Right renal pelvis (tissue), 4 donors: ENCODE data around the gene MUC5B. TPM values are rescaled to one million over a fixed set of nuclear protein-coding genes. Genes with fewer than 3 reads are reported as not detected.

ENCODE experiments used
- DNase-seq, 4 donors: peaks; one replicate each; pipeline ENCODE4 v3.0.0-alpha.2; 2013; ENCODE audit warnings: low read depth in 4 of 4, low spot score in 3 of 4, missing footprints in 1 of 4
- polyA plus RNA-seq, 4 donors: library from polyadenylated mRNA; unstranded; fragments of 120-200 nt; gene quantifications; one replicate each; pipeline ENCODE4 v1.2.1, GENCODE V29; 2013; ENCODE audit not compliant: insufficient read length in 4 of 4

Gene MUC5B
- polyA plus RNA-seq, 4 donors = 0.01 to 0.05 (median 0.04) TPM; not detected in 1

DNA sequence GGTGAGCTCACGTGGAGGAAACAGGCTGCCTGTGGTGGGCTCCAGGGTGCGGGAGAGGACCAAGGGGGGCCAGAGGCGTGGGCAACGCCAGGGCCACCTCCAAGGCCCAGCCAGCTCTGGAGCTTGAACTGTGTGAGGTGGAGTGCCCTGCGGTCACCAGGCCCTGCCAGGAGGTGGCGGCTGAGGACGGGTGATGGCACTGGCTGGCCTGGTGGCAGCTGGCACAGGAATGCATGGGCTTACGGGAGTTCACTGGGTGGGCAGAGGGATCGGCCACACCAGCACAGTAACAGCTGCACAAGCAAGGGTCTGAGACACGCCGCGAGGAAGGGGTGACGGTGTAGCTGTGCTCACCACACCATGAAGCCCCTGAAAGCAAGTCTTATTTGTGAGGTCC is 70.8 kb downstream of the MUC5B start:
- no peak for DNase-seq

DNA sequence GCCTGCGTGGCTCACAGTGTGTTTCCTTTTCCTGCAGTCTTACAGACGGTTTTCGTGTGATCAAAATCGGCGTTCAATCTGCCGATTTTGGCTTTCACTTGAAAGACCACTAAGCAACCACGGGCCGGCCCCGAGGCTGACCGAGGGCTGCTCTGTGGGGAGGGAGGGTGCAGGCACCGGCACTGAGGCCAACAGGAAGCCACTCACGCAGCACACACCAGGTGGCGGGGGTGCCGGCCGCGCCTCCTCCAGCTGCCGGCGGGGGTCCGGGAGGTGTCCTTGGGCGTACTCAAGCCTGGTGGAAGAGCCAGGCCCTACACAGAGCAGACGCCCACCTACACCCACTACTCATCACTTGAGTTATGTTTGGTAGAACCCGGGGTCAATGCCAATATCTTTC is 72.2 kb downstream of the MUC5B start:
- no peak for DNase-seq

DNA sequence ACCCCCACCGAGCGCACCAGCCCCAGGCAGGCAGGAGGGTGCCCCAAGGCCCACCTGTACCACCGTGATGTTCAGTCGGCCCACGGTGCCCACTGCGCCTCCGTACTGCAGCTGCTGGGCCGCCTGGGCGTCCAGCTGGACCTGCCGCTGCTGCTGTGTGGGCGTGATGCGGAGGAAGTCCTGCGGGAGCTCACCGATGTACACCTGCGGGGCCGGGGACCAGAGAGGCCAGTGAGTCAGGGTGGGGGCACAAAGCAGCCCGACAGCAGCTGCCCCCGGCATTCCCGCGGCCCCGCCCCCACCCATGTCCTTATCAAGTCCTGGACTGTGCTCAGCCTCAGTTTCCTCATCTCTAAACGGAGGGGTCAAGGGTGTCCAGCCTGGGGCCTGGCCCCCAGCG is 72.7 kb downstream of the MUC5B start:
- no peak for DNase-seq

DNA sequence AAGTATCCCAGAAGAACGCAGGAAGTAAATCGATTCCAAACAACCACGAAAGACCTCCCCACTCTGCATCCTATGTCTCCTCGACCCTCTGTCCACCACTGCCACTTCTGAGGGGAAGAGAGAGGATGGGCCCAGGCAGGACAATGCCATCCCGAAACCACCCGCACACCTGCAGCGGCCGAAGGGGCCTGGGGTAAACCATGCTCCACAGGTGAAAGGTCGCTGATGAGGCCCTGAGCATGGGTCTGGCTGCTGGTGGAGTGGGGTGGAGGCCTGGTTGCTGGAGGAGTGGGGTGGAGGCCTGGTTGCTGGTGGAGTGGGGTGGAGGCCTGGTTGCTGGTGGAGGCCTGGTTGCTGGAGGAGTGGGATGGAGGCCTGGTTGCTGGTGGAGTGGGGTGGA is 73.4 kb downstream of the MUC5B start:
- no peak for DNase-seq

DNA sequence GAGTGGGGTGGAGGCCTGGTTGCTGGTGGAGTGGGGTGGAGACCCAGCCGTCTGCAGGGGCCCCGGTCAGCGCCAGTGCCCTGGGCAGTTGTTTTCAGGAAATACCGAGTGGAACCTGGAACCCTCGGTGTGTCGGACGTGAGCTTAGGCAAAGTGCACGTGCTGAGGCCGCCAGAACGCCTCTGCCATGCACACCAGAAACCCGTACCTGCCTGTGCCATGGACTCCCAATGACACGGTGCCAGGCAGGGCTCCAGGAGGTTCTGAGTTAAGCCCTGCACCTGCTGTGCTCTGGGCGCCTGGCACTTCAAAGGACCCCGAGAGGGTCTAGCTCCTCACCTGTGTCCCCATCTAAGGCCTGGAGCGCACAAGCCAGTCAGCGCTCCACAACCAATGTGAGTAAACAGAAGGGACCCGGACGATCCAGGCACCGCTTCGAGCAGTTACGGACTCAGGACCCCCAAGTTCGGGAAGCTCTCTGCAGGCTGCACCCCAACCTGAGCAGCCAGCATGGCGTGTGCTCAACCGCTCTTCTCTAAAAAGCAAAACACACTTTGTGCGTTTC is 74.2 kb downstream of the MUC5B start:
- no peak for DNase-seq

DNA sequence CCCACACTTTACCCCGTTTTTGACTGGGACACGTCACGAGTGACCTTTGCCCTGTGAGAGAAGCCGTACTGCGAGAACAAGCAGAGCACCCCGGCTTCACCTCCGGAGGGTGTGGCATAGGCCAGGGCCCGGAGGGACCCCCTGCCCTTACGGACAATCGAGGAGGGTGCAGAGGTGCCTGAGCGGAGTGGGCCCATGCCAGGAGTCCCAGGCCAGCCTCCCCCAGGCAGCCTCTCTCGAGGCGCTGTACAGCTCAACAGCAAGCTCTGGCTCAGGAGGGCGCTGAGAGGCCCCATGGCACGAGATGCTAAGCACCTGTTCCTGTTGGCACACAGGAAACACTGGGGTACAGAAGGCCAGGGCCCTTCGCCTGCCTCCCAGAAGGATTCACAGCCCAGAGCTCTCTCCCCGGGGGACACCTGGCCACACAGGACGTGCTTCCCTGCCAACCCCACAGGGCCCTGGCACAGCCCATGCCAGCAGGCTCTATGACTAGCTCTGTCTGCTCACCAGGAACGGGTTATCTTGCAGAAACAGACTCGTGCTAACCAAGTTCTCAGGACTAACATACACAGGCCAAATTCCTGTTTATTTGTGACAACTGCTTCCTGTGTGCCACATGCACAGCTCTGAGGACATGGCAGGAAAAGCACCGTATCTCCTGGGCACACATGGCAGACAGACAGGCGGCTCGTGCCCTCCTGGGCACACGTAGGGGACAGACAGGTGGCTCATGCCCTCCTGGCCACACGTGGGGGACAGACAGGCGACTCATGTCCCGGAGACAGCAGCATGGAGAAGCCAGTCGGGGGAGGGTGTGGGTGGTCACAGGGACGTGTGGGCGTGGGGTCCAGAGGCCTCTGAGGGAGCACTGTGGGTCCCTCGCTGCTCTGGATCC is 75.0 kb downstream of the MUC5B start:
- DNase-seq = no peak

DNA sequence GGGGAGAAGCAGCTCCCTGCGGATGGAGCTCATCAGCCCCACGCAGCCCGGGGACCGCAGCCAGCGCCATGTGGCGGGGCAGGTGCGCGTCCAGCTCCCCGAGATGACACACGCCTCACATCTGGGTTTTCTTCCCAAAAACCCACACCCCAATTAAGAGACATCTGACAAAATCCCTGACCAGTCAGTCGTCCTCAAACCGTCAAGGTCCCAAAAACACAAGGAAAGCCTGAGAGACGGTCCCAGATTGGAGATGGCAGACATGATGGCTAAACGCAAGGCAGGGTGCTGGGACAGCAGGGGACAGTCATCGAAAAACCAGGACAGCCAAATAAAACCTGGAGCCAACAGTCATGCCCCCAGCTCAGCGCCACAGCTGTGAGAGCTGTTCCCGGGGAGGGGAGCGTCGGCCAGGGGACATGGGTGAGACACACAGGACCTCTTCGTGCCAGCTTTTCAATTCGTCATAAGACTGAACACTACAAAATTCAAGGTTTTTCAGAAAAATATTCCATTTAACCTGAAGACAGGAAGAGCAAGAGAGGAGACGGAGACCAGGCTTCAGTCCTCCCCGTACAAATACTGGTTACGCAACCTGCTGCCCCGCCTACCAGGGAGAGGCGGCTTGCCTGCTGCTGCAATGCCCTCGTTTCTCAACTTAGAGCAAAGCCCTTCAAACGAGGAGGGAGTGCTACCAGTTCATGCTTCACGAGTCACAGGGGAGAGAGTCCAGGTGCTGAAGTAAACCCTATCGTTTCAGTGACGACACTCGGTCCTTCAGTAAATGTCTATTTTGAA is 76.0 kb downstream of the MUC5B start:
- peak in 2 of 4 donors; percentile 63 to 67 for DNase-seq

DNA sequence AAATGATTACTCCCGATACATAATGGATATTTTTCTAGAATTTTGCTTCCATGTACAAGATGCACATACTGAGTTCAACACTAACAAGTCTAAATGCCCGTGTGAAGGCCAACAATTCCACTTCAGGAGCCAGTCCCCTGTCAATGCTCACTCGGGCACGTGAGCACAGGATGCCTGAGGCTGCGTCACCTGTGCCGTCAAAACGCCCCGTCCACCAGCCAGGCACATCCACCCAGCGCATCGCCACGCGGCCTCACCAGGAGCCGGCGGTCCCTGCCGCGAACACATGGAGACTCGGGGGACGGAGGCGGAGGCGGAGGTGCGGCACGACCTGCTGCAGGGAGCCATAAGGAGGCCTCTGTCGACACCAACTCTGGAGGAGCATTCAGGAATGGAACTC is 76.8 kb downstream of the MUC5B start:
- no peak for DNase-seq

DNA sequence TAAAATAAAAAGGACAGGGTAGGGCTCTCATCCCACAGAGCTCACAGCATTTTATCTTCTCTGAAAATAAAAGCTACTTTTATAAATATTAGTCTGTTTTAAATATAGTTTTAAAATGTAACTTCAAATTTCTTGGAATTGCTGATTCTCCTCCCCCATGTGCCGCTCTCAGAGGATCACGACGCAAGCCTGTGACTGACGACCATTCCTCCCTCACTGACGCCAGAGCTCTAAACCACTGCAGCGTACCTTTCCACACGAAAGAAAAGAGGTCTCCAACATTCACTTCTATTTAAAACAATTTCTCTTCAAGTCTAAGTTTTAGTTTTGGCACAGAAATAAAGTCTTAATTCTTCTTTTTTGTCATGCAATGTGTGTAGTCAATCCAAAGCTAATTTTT is 77.3 kb downstream of the MUC5B start:
- DNase-seq = no peak

DNA sequence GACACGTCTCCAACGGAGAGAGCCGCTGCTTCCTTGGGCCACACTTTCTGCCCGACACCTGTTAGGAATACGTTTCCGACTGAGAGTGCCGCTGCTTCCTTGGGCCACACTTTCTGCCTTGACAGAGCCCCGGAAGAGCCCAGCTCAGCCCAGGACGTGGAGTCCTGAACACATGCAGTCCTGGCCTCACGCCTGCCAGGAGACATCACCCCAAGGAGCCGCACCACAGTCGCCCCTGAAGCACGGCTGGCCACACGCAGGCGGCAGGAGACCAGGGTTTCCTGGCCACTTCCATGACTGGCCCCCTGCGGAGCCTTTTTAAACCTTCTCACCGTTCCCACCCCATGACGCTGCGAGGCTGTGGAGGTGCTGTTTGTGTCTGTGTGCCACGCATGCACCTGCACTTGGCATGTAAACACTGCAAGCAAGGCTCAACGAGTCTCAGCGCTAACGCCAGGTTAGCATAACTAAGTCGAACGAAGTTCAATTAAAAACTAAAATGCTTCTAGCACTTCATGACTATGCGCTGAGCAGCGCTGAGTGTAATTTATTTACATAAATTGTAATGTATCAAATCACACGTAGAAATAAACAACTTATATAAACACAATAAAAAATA is 77.8 kb downstream of the MUC5B start:
- DNase-seq = no peak

DNA sequence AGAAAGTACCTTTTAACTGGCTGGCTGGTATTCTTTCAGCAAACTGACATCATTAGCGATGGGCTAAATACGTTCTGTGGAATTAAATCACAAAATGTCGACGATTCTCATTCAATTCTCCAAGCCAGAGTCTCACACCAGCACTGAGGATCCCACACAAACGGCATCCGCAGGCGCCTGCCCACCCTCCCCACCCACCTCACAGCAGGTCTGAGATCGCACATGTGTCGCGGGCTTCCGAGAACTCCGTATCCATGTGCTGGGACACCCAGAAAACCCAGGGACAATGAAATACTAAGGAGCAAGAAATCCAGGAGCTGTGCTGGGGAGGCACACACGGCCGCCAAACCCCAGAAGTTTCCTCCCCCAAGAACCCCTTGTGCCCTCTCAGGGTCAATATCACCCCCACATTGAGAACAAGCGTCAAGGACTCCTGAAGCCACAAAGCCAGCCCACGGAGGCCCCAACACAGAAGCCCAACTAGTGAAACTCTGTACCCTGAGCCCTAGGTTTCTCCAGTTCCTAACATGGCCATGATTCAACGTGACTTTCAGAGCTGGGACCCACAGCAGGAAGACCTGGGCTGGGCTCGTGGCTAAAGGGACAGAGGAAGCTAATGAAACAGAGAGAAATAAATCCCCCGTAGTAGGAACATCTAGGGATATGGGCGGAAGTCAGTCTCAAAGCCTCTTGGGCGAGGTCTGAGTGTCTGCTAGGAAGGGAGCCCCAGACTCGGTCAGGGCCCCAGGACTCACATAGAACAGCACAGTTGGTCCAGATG is 78.5 kb downstream of the MUC5B start:
- no peak for DNase-seq

DNA sequence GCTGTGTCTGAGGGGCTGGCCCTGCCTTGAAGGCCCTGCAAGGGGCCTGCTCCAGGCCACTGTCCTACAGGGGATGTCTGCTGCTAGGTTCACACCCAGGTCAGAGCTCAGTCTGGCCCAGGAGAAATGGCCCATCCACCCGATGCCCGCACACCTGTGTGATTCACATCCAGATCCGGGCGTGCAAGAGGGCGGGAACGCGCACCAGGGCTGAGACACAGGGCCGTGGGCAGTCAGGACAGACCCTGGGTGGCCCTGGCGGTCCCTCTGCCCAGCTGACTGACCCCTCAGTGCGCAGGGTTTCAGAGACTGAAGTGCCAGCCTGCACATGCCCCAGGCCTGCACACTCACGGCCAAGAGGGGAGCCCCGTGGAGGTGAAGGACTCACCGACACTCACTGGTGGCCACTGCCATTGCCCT is 79.2 kb downstream of the MUC5B start:
- no peak for DNase-seq

DNA sequence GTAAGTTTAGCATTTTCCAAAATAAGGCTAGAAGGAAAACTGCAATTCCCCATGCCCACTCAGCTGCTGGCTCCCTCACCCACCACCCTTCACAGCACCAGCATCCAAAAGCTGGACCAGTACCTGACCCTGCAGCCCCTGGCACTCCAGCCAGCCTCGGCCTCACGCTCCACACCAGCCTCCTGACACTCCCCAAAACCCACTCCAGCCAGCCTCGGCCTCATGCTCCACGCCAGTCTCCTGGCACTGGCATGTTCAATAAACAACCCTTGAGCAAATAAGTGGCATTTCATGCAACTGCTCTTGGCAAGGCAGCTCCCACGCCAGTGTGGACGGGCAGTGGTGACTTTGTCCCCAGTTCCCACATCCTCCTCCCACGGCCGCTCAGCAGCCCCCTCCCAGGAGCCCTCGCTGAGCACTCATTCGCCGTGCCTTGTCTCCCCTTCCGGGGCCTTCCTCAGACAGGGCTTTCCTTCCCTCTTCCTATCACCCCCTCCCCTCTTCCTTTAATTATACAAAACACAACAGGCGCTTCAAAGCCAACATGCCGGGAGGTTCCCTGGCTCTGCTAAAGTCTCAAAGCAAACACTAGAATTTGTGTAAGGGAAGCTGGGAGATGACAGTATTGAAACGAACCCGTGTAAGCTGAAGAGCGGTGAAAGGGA is 79.7 kb downstream of the MUC5B start:
- no peak for DNase-seq

DNA sequence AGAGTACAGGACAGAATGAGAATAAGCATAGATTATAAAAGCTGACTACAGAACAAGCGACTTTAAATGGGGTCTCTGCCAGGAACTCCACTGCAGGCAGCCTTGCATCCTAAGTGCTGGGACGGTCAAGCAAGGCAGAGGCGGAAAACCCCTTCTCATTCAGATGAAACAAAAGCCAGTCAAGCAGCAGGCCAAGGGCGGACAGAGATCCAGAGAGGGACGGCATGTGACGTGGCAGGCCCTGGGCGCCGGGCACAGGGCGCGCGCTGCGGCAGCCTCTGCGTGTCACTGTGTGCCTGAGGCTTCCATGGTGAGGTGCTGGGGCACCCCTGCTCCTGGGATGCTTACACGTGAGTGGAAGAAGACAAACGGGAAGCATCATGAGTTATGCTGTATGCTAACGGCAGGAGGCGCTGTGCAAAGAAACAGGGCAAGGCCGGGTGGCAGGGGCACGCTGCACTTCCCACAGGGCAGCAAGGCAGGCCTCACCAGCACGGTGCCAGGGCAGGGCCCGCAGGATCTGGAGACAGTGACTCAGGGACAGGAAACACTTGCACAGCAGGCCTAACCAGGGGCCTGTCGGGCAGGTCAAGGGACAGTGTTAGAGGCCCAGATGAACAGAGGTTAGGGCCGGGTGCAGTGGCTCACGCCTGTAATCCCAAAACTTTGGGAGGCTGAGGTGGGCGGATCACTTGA is 80.4 kb downstream of the MUC5B start:
- DNase-seq = no peak

DNA sequence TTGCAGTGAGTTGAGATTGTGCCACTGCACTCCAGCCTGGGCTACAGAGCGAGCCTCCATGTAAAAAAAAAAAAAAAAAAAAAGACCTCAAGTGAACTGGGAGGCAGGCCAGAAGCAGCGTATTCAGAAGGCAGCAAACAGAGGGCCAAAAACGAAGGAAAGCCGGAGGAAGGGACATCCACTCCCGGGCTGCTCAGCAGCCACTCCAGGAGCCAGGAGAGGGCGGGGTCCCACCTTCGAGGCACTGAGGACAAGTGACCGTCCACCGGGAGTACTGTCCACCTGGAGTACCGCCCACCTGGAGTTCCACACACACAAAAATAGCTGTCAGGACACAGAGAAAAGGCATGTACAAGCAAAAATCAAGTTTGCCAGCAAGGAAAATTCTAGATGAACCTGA is 81.1 kb downstream of the MUC5B start:
- no peak for DNase-seq

DNA sequence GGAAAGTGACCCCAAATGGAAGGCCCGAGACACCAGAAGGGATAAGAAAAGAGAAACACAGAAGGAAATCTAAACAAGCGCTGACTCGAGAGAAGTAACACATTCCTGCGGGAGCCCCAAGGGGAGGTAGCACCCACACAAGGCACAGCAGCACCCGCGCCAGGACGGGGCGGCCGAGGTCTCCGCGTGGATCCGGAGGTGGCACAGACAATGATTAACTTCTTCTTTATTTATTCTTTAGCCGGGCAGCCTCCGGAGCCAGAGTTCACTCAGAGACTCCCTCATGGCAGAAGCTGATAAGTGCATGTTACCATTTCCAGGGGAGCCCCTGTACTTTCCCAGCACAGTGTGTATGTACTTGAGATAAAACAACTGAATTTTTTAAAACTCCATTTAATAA is 81.5 kb downstream of the MUC5B start:
- DNase-seq = peak in 1 of 4 donors; percentile 33

DNA sequence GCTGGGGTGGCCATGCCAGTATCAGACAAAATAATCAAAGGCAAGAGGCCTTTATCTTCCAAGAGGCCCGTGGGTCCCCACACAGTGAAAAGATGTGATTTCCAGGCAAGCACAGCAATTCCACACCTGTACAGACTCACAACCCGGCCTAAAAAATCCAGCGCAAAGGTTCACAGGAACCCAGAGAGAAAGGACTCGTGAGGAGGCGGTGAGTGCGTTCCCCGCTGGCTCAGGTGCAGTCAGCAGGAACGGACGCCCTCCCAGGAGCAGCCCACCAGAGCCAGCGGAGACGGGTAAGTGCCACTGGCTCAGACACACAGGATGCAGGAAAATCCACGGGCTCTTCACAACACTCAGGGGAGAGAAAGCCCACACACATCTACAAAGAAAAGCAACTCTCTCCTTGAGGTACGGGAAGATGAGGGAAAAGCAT is 82.2 kb downstream of the MUC5B start:
- no peak for DNase-seq

DNA sequence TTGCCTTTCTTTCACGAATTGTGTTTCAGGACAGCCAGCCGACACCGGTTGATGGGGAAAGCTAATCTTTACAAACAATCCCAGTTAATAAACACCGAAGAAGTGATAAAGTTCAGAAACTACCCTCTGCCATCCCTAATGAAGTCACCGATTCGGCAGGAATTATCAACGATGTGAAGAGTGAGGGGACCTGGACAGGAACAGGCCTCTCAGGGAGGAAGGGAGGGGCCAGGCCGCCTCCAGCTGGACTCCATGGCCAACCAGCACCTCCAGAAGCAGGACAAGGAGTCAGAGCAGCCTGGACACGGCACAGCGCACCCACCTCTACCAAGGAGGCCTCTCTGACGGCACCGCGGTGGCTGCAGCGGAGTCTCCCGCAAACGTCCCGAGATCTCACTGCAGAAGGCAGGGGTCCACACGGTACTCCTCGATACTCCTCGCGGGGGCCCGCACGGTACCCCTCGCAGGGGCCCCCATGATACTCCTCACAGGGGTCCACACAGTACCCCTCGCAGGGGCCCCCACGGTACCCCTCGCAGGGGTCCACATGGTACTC is 82.7 kb downstream of the MUC5B start:
- peak in 1 of 4 donors; percentile 28 for DNase-seq
